DND-41 (cell line): Measurements from ENCODE around the gene PPM1F.

ENCODE experiments used
- EZH2 ChIP-seq: IDR thresholded peaks from 3 replicates; pipeline ENCODE4 v1.6.1; 2012; ENCODE audit warnings: borderline replicate concordance, low read depth, mild to moderate bottlenecking, moderate library complexity, low read length, inconsistent platforms; ENCODE audit not compliant: severe bottlenecking
- TF ChIP-seq, protein P1 (sequence below): IDR thresholded peaks from 2 replicates; pipeline ENCODE4 v1.5.1; 2012; ENCODE audit warnings: borderline replicate concordance, low read length, moderate library complexity, mild to moderate bottlenecking; ENCODE audit not compliant: poor library complexity, severe bottlenecking; ENCODE audit errors: extremely low read depth

DNA sequence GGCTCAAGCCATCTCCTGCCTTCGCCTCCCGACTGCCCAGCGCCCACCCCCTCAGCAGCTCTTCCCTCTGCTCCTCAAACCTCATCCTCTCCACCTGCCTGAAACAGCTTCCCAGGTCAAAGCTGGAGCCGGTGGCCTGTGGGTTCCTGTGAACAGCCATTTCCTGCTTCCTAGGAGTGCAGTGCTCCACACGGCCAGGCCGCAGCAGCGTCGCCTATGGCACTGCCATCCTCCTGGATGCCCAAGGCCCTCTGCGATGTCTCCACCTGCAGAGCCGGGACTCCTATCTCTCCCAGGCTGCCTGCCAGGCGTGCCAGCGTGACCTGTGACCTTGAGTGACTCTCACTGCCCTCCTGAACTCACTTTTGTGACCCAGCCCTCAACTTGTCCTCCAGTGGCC is 24.6 kb downstream of the PPM1F start:
- TF ChIP-seq, protein P1, sequence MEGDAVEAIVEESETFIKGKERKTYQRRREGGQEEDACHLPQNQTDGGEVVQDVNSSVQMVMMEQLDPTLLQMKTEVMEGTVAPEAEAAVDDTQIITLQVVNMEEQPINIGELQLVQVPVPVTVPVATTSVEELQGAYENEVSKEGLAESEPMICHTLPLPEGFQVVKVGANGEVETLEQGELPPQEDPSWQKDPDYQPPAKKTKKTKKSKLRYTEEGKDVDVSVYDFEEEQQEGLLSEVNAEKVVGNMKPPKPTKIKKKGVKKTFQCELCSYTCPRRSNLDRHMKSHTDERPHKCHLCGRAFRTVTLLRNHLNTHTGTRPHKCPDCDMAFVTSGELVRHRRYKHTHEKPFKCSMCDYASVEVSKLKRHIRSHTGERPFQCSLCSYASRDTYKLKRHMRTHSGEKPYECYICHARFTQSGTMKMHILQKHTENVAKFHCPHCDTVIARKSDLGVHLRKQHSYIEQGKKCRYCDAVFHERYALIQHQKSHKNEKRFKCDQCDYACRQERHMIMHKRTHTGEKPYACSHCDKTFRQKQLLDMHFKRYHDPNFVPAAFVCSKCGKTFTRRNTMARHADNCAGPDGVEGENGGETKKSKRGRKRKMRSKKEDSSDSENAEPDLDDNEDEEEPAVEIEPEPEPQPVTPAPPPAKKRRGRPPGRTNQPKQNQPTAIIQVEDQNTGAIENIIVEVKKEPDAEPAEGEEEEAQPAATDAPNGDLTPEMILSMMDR, result no peak
- TF ChIP-seq EZH2, result no peak
